H1 (cell line): Measurements from ENCODE around the gene WDR11. TPM values are rescaled to one million over a fixed set of nuclear protein-coding genes. Genes with fewer than 3 reads are reported as not detected.

Source experiments
- HDAC6 ChIP-seq: IDR thresholded peaks from one replicate; pipeline ENCODE4 v1.7.1; 2012; ENCODE audit warnings: low read depth, mild to moderate bottlenecking, inconsistent platforms, low read length, moderate library complexity
- PHF8 ChIP-seq: fragments of 200-600 bp; sonication (generic); conservative IDR thresholded peaks from 2 replicates; pipeline ENCODE4 v1.7.1; 2012; ENCODE audit warnings: low read depth, mild to moderate bottlenecking, inconsistent platforms, low read length, moderate library complexity
- SIX5 ChIP-seq: IDR thresholded peaks from 2 replicates; pipeline ENCODE4 v1.6.1; 2011; ENCODE audit warnings: mild to moderate bottlenecking, low read depth, low read length
- polyA plus RNA-seq, 7 experiments: library from polyadenylated mRNA; depleted of rRNA in 3 of 7; stranded (reverse) in 5 of 7; unstranded in 2 of 7; fragments of >200 nt in 5 of 7; fragments of 200-250 nt in 2 of 7; gene quantifications; 1 replicate in 5 of 7; 2 replicates in 1 of 7; 4 replicates in 1 of 7; pipeline versions ENCODE4 v1.2.1 to v1.2.3, GENCODE V29; 2011 to 2013; ENCODE audit warnings: missing spikeins in 2 of 7, mixed read lengths in 2 of 7
- total RNA-seq: library from RNA; stranded (reverse); fragmentation: NEBNext Ultra II Directional; extraction: Animal tissue kit (Norgen Biotek cat#: 25700); gene quantifications from 2 replicates; pipeline ENCODE4 v1.2.1, GENCODE V29; 2021
- TF ChIP-seq, protein P1 (sequence below): fragments of 300-600 bp; sonication (generic); IDR thresholded peaks from 2 replicates; pipeline ENCODE4 v1.7.1; 2012; ENCODE audit warnings: low read length, moderate library complexity, mild to moderate bottlenecking, inconsistent platforms; ENCODE audit not compliant: insufficient replicate concordance

WDR11 gene
- total and polyA plus RNA-seq, 2 of the 8 experiments (the other 6 are each of a cell fraction or from before 2014, with no cell fraction given) = 39.7 to 41.9 TPM

GRCh38 chr10:120894556-120894955 is 43.4 kb downstream of the WDR11 start (continued):
- TF ChIP-seq, protein P1, sequence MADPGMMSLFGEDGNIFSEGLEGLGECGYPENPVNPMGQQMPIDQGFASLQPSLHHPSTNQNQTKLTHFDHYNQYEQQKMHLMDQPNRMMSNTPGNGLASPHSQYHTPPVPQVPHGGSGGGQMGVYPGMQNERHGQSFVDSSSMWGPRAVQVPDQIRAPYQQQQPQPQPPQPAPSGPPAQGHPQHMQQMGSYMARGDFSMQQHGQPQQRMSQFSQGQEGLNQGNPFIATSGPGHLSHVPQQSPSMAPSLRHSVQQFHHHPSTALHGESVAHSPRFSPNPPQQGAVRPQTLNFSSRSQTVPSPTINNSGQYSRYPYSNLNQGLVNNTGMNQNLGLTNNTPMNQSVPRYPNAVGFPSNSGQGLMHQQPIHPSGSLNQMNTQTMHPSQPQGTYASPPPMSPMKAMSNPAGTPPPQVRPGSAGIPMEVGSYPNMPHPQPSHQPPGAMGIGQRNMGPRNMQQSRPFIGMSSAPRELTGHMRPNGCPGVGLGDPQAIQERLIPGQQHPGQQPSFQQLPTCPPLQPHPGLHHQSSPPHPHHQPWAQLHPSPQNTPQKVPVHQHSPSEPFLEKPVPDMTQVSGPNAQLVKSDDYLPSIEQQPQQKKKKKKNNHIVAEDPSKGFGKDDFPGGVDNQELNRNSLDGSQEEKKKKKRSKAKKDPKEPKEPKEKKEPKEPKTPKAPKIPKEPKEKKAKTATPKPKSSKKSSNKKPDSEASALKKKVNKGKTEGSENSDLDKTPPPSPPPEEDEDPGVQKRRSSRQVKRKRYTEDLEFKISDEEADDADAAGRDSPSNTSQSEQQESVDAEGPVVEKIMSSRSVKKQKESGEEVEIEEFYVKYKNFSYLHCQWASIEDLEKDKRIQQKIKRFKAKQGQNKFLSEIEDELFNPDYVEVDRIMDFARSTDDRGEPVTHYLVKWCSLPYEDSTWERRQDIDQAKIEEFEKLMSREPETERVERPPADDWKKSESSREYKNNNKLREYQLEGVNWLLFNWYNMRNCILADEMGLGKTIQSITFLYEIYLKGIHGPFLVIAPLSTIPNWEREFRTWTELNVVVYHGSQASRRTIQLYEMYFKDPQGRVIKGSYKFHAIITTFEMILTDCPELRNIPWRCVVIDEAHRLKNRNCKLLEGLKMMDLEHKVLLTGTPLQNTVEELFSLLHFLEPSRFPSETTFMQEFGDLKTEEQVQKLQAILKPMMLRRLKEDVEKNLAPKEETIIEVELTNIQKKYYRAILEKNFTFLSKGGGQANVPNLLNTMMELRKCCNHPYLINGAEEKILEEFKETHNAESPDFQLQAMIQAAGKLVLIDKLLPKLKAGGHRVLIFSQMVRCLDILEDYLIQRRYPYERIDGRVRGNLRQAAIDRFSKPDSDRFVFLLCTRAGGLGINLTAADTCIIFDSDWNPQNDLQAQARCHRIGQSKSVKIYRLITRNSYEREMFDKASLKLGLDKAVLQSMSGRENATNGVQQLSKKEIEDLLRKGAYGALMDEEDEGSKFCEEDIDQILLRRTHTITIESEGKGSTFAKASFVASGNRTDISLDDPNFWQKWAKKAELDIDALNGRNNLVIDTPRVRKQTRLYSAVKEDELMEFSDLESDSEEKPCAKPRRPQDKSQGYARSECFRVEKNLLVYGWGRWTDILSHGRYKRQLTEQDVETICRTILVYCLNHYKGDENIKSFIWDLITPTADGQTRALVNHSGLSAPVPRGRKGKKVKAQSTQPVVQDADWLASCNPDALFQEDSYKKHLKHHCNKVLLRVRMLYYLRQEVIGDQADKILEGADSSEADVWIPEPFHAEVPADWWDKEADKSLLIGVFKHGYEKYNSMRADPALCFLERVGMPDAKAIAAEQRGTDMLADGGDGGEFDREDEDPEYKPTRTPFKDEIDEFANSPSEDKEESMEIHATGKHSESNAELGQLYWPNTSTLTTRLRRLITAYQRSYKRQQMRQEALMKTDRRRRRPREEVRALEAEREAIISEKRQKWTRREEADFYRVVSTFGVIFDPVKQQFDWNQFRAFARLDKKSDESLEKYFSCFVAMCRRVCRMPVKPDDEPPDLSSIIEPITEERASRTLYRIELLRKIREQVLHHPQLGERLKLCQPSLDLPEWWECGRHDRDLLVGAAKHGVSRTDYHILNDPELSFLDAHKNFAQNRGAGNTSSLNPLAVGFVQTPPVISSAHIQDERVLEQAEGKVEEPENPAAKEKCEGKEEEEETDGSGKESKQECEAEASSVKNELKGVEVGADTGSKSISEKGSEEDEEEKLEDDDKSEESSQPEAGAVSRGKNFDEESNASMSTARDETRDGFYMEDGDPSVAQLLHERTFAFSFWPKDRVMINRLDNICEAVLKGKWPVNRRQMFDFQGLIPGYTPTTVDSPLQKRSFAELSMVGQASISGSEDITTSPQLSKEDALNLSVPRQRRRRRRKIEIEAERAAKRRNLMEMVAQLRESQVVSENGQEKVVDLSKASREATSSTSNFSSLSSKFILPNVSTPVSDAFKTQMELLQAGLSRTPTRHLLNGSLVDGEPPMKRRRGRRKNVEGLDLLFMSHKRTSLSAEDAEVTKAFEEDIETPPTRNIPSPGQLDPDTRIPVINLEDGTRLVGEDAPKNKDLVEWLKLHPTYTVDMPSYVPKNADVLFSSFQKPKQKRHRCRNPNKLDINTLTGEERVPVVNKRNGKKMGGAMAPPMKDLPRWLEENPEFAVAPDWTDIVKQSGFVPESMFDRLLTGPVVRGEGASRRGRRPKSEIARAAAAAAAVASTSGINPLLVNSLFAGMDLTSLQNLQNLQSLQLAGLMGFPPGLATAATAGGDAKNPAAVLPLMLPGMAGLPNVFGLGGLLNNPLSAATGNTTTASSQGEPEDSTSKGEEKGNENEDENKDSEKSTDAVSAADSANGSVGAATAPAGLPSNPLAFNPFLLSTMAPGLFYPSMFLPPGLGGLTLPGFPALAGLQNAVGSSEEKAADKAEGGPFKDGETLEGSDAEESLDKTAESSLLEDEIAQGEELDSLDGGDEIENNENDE = no peak
- TF ChIP-seq PHF8 (no peak), HDAC6 (no peak), SIX5 (no peak)
- TF ChIP-seq, all 59 proteins: peak for 0
